IMR-90 (cell line): ENCODE results near the gene ABI3. TPM values are rescaled to one million over a fixed set of nuclear protein-coding genes. Genes with fewer than 3 reads are reported as not detected.

Experiments used
- ATAC-seq: fragments of 200-7000 bp; cut with Tn5 transposase; 2 replicates; pipeline ENCODE4 v1.9.1; 2020; ENCODE audit warnings: low read depth, mild to moderate bottlenecking, moderate library complexity
- BruUV-seq: library from RNA; stranded (reverse); fragments of 400-500 nt; replicated peaks from 2 replicates; lab custom pipeline; 2021; lab: Mats Ljungman, UMichigan
- CTCF ChIA-PET: fragments of 300-600 bp; formaldehyde crosslinking; extraction: SDS; loops from one replicate; lab custom pipeline; 2021; ENCODE audit warnings: antibody characterized with exemption; lab: Yijun Ruan, JAX
- POLR2A ChIA-PET: fragments of 300-600 bp; sonication (Branson Sonifier 250); formaldehyde crosslinking; loops from one replicate; lab custom pipeline; 2022; ENCODE audit warnings: antibody characterized with exemption; ENCODE audit not compliant: unreplicated experiment; lab: Charles Lee
- DNase-seq: peaks from one replicate; pipeline ENCODE4 v3.0.0; 2013
- H2AFZ ChIP-seq: replicated peaks from 2 replicates; pipeline ENCODE3; 2013; ENCODE audit warnings: low read length, mild to moderate bottlenecking; ENCODE audit not compliant: poor library complexity
- H2AK5ac ChIP-seq: 2 replicates; pipeline ENCODE4 v1.6.1; 2013; ENCODE audit warnings: low read depth, low read length, inconsistent platforms
- H2AK9ac ChIP-seq: replicated peaks from 2 replicates; pipeline ENCODE3; 2013; ENCODE audit warnings: mild to moderate bottlenecking, low read depth, low read length, moderate library complexity; ENCODE audit not compliant: poor library complexity
- H2BK120ac ChIP-seq: 2 replicates; pipeline ENCODE4 v1.6.1; 2013; ENCODE audit warnings: low read depth, low read length, inconsistent platforms
- H2BK15ac ChIP-seq: 3 replicates; pipeline ENCODE4 v1.6.1; 2013; ENCODE audit warnings: low read depth, low read length, inconsistent platforms
- H2BK20ac ChIP-seq: 2 replicates; pipeline ENCODE4 v1.6.1; 2013; ENCODE audit warnings: low read depth, mild to moderate bottlenecking, inconsistent platforms, low read length, moderate library complexity
- H2BK5ac ChIP-seq: 2 replicates; pipeline ENCODE4 v1.6.1; 2013; ENCODE audit warnings: mild to moderate bottlenecking, low read depth, low read length, inconsistent platforms; ENCODE audit not compliant: poor library complexity, severe bottlenecking
- H3K14ac ChIP-seq: replicated peaks from 2 replicates; pipeline ENCODE4 v1.6.1; 2013; ENCODE audit warnings: low read depth, low read length, inconsistent platforms
- H3K18ac ChIP-seq: 2 replicates; pipeline ENCODE4 v1.6.1; 2013; ENCODE audit warnings: low read depth, low read length, control low read depth
- H3K23ac ChIP-seq: 2 replicates; pipeline ENCODE4 v1.6.1; 2013; ENCODE audit warnings: low read depth, low read length, inconsistent platforms
- H3K27ac ChIP-seq: 2 replicates; pipeline ENCODE4 v1.5.1; 2013; ENCODE audit warnings: mild to moderate bottlenecking, control low read depth, low read length; ENCODE audit not compliant: insufficient read depth
- H3K27me3 ChIP-seq: 2 replicates; pipeline ENCODE4 v1.6.1; 2013; ENCODE audit warnings: low read length; ENCODE audit not compliant: control insufficient read depth, insufficient read depth
- H3K36me3 ChIP-seq: 2 replicates; pipeline ENCODE4 v1.6.1; 2013; ENCODE audit warnings: low read length, mixed read lengths; ENCODE audit not compliant: control insufficient read depth, insufficient read depth
- H3K4ac ChIP-seq: 2 replicates; pipeline ENCODE4 v1.6.1; 2013; ENCODE audit warnings: low read depth, low read length, inconsistent platforms
- H3K4me1 ChIP-seq: 2 replicates; pipeline ENCODE4 v1.6.1; 2013; ENCODE audit warnings: low read length, mixed read lengths; ENCODE audit not compliant: control insufficient read depth, insufficient read depth
- H3K4me2 ChIP-seq: 2 replicates; pipeline ENCODE4 v1.6.1; 2013; ENCODE audit warnings: low read depth, mild to moderate bottlenecking, control low read depth, low read length, moderate library complexity
- H3K4me3 ChIP-seq: 2 replicates; pipeline ENCODE4 v1.5.1; 2013; ENCODE audit warnings: low read depth, mild to moderate bottlenecking, control low read depth, low read length, moderate library complexity; ENCODE audit not compliant: insufficient read depth
- H3K56ac ChIP-seq: 2 replicates; pipeline ENCODE4 v1.6.1; 2013; ENCODE audit warnings: low read length, inconsistent platforms; ENCODE audit not compliant: insufficient read depth; ENCODE audit errors: extremely low read depth
- H3K79me1 ChIP-seq, 2 experiments: 2 replicates each; pipeline ENCODE4 v1.6.1; 2013; ENCODE audit warnings: low read length in 2 of 2, inconsistent platforms in 1 of 2, low read depth in 1 of 2
- H3K9ac ChIP-seq: 2 replicates; pipeline ENCODE4 v1.6.1; 2013; ENCODE audit warnings: low read depth, low read length, control low read depth
- H3K9me1 ChIP-seq: 2 replicates; pipeline ENCODE4 v1.6.1; 2013; ENCODE audit warnings: low read length, inconsistent platforms; ENCODE audit not compliant: insufficient read depth
- H3K9me3 ChIP-seq: 2 replicates; pipeline ENCODE4 v1.6.1; 2013; ENCODE audit warnings: low read length; ENCODE audit not compliant: control insufficient read depth, insufficient read depth
- H4K20me1 ChIP-seq: 2 replicates; pipeline ENCODE4 v1.6.1; 2013; ENCODE audit warnings: low read length, inconsistent platforms; ENCODE audit not compliant: insufficient read depth
- H4K5ac ChIP-seq: 2 replicates; pipeline ENCODE4 v1.6.1; 2013; ENCODE audit warnings: mild to moderate bottlenecking, low read depth, low read length, control low read depth
- H4K8ac ChIP-seq, 2 experiments: 2 replicates each; pipeline ENCODE4 v1.6.1; 2013; ENCODE audit warnings: low read depth in 2 of 2, low read length in 2 of 2, control low read depth in 1 of 2, inconsistent platforms in 1 of 2
- H4K91ac ChIP-seq: 2 replicates; pipeline ENCODE4 v1.6.1; 2013; ENCODE audit warnings: low read depth, low read length, inconsistent platforms; ENCODE audit not compliant: insufficient read depth
- BHLHE40 ChIP-seq: fragments of 150-350 bp; IDR thresholded peaks from 2 replicates; pipeline ENCODE4 v1.6.1; 2016; ENCODE audit warnings: mild to moderate bottlenecking, low read depth, low read length
- CEBPB ChIP-seq: IDR thresholded peaks from 2 replicates; pipeline ENCODE4 v1.6.1; 2012; ENCODE audit warnings: low read depth, low read length, improper control_type of control experiment
- FOS ChIP-seq: fragments of 150-350 bp; IDR thresholded peaks from 2 replicates; pipeline ENCODE4 v1.6.1; 2016; ENCODE audit warnings: low read depth, low read length
- MAFK ChIP-seq: IDR thresholded peaks from 2 replicates; pipeline ENCODE4 v1.6.1; 2012; ENCODE audit warnings: low read depth, low read length, improper control_type of control experiment
- MAZ ChIP-seq: IDR thresholded peaks from 2 replicates; pipeline ENCODE4 v1.6.1; 2012; ENCODE audit warnings: low read depth, mild to moderate bottlenecking, low read length, improper control_type of control experiment, moderate library complexity, borderline replicate concordance
- NFE2L2 ChIP-seq: fragments of 150-350 bp; IDR thresholded peaks from 2 replicates; pipeline ENCODE4 v1.6.1; 2016; ENCODE audit warnings: low read depth, mild to moderate bottlenecking, low read length
- RCOR1 ChIP-seq: IDR thresholded peaks from 2 replicates; pipeline ENCODE4 v1.6.1; 2012; ENCODE audit warnings: mild to moderate bottlenecking, low read length, improper control_type of control experiment; ENCODE audit not compliant: insufficient replicate concordance
- RFX5 ChIP-seq: IDR thresholded peaks from 2 replicates; pipeline ENCODE4 v1.8.0; 2012; ENCODE audit warnings: low read depth, mild to moderate bottlenecking, low read length, moderate library complexity
- SMC3 ChIP-seq: fragments of 150-350 bp; IDR thresholded peaks from 2 replicates; pipeline ENCODE4 v1.6.1; 2016; ENCODE audit warnings: low read depth, mild to moderate bottlenecking, antibody characterized with exemption, low read length, moderate library complexity
- whole genome bisulfite sequencing, 2 experiments: methylation state at CpG; one replicate each; pipeline versions ENCODE4 v1.1.5 to v1.1.7; 2013; ENCODE audit warnings: missing lambda C conversion rate in 2 of 2; ENCODE audit not compliant: insufficient read length in 1 of 2; ENCODE audit errors: extremely low coverage in 2 of 2; 5-methylcytosine and 5-hydroxymethylcytosine counted together
- dilution Hi-C: fragments of 300-500 bp; cut with HindIII; formaldehyde crosslinking; loops from one replicate; pipeline ENCODE4 v1.14.3; 2018; ENCODE audit warnings: low sequenced_read_pairs; ENCODE audit not compliant: unreplicated experiment
- in situ Hi-C: fragments of 300-500 bp; cut with MboI; formaldehyde crosslinking; loops from 3 replicates; pipeline ENCODE4 v1.14.3; 2019; ENCODE audit warnings: low sequenced_read_pairs, inconsistent platforms, mixed read lengths
- intact Hi-C: fragments of 100-400 bp; cut with micrococcal nuclease; formaldehyde crosslinking; loops from 2 replicates; pipeline ENCODE4 v1.10.0; 2022
- polyA plus RNA-seq, 3 experiments: library from polyadenylated mRNA; depleted of rRNA; stranded (reverse); fragments of >200 nt; gene quantifications; 2 replicates each; pipeline ENCODE4 v1.2.3, GENCODE V29; 2012; ENCODE audit warnings: low replicate concordance in 1 of 3
- total RNA-seq: library from RNA; depleted of rRNA; stranded (reverse); fragments of >200 nt; gene quantifications from 2 replicates; pipeline ENCODE4 v1.2.3, GENCODE V29; 2012
- TF ChIP-seq, protein P1 (sequence below): fragments of 150-350 bp; IDR thresholded peaks from 2 replicates; pipeline ENCODE4 v1.6.1; 2016; ENCODE audit warnings: low read depth, mild to moderate bottlenecking, low read length, moderate library complexity, borderline replicate concordance

The ABI3 gene
- total and polyA plus RNA-seq, 2 of the 4 experiments (the other 2 are of a cell fraction): 1.1 to 1.2 TPM

DNA sequence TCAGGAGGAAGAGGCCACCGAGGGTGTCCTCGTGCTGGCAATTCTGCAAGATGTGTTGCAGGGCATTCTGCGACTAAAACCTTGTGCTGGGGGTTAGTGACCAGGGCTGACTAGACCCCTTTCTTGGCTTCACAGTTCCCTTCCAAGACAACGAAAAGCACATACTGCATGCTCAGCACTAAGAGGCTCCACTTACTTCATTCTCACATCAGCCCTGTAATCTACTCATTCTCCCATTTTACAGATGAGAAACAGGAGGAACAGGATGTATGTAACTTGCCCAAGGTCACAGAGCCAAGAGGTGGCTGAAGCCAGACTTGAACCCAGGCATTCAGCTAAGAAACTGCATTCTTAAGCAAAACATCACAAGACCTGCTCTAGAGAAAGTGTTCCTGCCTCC lies 25.4 kb downstream of the ABI3 start:
- H3K14ac ChIP-seq: no peak overlapping the region
- H2AK9ac ChIP-seq: no peak overlapping the region
- WGBS, 2 experiments: no CpG with 5 or more reads among the region's 4 CpGs
- H3K4me1 ChIP-seq: no peaks in the 10 kb centered on the region
- H2BK5ac ChIP-seq: no peak overlapping the region
- H3K56ac ChIP-seq: no peak overlapping the region
- no peak overlapping the region for H4K8ac ChIP-seq
- H2BK120ac ChIP-seq: no peak overlapping the region
- ChIA-PET POLR2A (no interaction called here), CTCF (interaction anchor here (0.6 kb wide), 1 partner anchor 25 kb away, joined by 4 read pairs; no protein-coding TSS in a partner anchor)
- no peak overlapping the region for H2BK15ac ChIP-seq
- no peak overlapping the region for H2BK20ac ChIP-seq
- no peak overlapping the region for H3K4me3 ChIP-seq
- peaks cover 29% of the 10 kb centered on the region for H3K27me3 ChIP-seq
- H3K9me3 ChIP-seq: no peaks in the 10 kb centered on the region
- intact Hi-C loops: no loop called here
- no peak overlapping the region for H3K4me2 ChIP-seq
- in situ Hi-C loops: no loop called here
- no peak overlapping the region for H3K23ac ChIP-seq
- no peaks in the 10 kb centered on the region for H3K36me3 ChIP-seq
- ATAC-seq (no peak), DNase-seq (no peak)
- no peak overlapping the region for H3K27ac ChIP-seq
- H3K9me1 ChIP-seq: no peaks in the 10 kb centered on the region
- H4K91ac ChIP-seq: no peak overlapping the region
- H4K5ac ChIP-seq: no peak overlapping the region
- no peak overlapping the region for H3K18ac ChIP-seq
- dilution Hi-C loops: no loop called here
- no peaks in the 10 kb centered on the region for H4K20me1 ChIP-seq
- no peak overlapping the region for H3K9ac ChIP-seq
- no peak overlapping the region for H2AFZ ChIP-seq
- no peak overlapping the region for H2AK5ac ChIP-seq
- H3K4ac ChIP-seq: no peak overlapping the region
- BruUV-seq: no TSS peak
- no peaks in the 10 kb centered on the region for H3K79me1 ChIP-seq
- TF ChIP-seq MAZ (no peak), CEBPB (no peak), RFX5 (no peak), MAFK (no peak), NFE2L2 (no peak), BHLHE40 (no peak), FOS (no peak), SMC3 (no peak), RCOR1 (no peak)
- TF ChIP-seq, protein P1, sequence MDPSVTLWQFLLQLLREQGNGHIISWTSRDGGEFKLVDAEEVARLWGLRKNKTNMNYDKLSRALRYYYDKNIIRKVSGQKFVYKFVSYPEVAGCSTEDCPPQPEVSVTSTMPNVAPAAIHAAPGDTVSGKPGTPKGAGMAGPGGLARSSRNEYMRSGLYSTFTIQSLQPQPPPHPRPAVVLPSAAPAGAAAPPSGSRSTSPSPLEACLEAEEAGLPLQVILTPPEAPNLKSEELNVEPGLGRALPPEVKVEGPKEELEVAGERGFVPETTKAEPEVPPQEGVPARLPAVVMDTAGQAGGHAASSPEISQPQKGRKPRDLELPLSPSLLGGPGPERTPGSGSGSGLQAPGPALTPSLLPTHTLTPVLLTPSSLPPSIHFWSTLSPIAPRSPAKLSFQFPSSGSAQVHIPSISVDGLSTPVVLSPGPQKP: no peak
